Mononuclear cell (primary cell): Measurements from ENCODE around the gene XPNPEP3. TPM values are rescaled to one million over a fixed set of nuclear protein-coding genes. Genes with fewer than 3 reads are reported as not detected.
A peak's percentile ranks its signal among the peaks of the same experiment; 100 is the strongest.

Experiments used
- H3K27me3 ChIP-seq: 2 replicates; pipeline ENCODE4 v1.6.0; 2011; ENCODE audit warnings: low read length, control low read depth; ENCODE audit not compliant: insufficient read depth
- H3K4me1 ChIP-seq: 2 replicates; pipeline ENCODE4 v1.5.1; 2011; ENCODE audit warnings: mild to moderate bottlenecking, low read length, control low read depth; ENCODE audit not compliant: insufficient read depth
- H3K4me3 ChIP-seq: 2 replicates; pipeline ENCODE4 v1.5.1; 2011; ENCODE audit warnings: mild to moderate bottlenecking, low read length, moderate library complexity
- H3K9me3 ChIP-seq: 2 replicates; pipeline ENCODE4 v1.5.1; 2011; ENCODE audit warnings: low read depth, mild to moderate bottlenecking, control low read depth, low read length
- total RNA-seq: library from RNA; depleted of rRNA; stranded (reverse); fragments of >200 nt; gene quantifications from one replicate; pipeline ENCODE4 v1.2.3, GENCODE V29; 2012

Gene XPNPEP3
- total RNA-seq, 1 donor: 11.0 TPM

DNA sequence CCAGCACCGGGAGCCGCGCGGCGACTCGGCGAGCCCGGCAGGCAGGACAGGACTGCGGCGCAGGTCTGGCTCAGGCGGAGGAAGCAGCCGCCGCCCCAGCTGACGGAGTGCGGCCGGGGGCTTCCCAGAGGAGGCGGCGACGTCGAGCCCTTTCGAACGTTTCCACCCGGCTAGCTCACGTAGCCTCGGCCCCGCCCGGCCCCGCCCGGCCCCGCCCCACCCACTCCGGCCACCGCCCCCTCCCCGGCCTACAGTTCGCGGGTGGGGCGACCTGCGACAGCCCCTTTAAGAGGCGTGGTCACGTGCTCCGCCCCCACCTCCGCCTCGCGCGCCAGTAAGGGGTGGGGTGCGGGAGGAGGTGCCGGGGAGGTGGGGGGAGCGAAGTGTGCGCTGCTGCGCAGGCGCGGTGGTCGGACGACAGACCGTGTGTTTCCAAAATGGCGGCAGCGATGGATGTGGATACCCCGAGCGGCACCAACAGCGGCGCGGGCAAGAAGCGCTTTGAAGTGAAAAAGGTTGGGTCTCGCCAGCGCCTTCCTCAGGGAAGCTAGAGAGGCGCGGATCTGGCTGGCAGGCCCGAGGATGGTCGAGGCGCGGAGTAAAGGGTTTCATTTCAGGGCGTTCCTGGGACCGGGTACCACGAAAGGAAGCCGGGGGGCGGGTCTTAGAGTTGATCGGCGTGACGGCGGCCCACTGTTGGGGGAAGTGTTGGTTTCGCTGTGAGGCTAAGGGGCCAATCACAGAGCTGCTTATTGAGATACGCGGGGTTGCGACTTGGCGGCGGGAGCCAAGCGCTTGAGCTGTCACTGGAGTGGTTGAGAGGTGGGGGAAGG lies 94.2 kb downstream of the XPNPEP3 start, which contains the start of gene RBX1:
RBX1 (plus strand) TSS at position 417 of the 833 bp plus-strand sequence; CDS start at position 438, 21 bp downstream.
- Histone ChIP-seq H3K4me1 (peaks cover 35% of the 10 kb centered on the region), H3K27me3 (no peaks in the 10 kb centered on the region), H3K4me3 (peak within 1 kb of the TSS; percentile 91), H3K9me3 (no peaks in the 10 kb centered on the region)

DNA sequence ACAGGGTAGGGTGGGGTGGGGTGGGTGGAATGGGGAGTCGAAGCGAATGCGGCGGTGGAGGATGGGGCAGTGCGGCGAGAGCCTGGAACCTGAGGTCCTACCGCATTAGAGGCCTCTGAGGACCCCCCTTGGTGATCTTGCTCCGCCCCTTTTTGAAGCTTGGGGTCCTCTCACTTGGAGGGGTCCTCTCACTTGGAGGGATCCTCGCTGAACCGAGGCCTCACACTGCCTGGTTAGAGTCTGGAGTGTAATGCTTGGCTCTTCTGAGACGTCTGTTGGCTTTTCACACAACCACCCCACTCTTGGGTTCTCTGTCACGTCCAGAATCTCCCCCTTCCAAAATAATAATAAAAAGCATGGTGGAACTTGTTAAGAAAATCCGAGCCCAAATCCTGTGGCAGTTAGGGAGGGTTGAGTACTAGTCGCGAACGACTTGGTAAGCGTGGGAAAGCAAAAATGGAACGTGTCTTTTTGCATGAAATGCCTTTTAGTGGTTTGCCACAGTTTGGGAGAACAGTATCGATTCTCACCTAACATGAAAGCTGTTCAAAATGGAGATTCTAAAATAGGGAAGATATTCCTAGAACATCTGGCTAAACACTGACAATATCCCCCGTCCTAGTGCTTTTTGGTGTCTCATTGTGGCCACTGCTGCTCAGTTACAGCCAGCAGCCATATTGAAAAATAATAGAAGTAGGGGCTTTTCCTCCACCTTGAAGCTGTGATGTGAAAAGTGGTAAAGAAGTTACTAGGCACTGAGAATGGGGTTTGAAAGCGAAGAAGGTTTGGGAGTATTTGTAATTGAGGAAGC lies 95.1 kb downstream of the XPNPEP3 start:
- Histone ChIP-seq H3K4me3 (peak overlapping the region; percentile 89), H3K9me3 (no peaks in the 10 kb centered on the region), H3K4me1 (peaks cover 35% of the 10 kb centered on the region), H3K27me3 (no peaks in the 10 kb centered on the region)

DNA sequence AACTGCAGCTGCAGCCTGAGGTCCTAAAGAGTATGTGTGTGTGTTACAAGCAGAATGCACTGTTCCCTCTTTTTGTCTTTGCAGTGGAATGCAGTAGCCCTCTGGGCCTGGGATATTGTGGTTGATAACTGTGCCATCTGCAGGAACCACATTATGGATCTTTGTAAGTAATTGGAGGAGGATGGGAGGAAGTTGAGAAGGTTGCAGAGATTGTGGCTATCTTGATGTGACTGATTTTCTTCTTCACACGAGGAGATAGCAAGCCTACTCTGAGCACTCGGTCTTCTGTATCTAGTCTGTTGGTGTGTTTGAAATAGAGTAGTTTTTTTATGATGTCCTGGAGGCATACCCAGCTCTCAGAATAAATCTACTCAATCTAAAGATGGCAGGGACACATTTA lies 96.5 kb downstream of the XPNPEP3 start:
- H3K4me1 ChIP-seq: peaks cover 35% of the 10 kb centered on the region
- H3K9me3 ChIP-seq: no peaks in the 10 kb centered on the region
- H3K4me3 ChIP-seq: no peak overlapping the region
- H3K27me3 ChIP-seq: no peaks in the 10 kb centered on the region

DNA sequence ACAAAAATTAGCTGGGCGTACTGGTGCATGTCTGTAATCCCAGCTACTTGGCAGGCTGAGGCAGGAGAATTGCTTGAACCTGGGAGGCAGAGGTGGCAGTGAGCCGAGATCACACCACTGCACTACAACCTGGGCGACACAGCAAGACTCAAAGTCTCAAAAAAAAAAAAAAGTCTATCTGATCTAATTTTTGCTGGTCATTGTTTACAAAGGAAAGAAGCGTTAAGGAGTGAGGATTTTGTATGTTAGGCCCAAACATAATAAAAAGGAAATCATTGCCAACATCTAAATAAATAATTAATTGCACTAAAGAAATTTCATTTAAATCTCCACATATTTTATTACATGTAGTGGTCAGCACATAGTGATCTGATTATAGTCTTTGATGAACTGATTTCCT lies 97.2 kb downstream of the XPNPEP3 start:
- no peaks in the 10 kb centered on the region for H3K9me3 ChIP-seq
- no peak overlapping the region for H3K4me3 ChIP-seq
- H3K27me3 ChIP-seq: no peaks in the 10 kb centered on the region
- H3K4me1 ChIP-seq: peaks cover 35% of the 10 kb centered on the region

DNA sequence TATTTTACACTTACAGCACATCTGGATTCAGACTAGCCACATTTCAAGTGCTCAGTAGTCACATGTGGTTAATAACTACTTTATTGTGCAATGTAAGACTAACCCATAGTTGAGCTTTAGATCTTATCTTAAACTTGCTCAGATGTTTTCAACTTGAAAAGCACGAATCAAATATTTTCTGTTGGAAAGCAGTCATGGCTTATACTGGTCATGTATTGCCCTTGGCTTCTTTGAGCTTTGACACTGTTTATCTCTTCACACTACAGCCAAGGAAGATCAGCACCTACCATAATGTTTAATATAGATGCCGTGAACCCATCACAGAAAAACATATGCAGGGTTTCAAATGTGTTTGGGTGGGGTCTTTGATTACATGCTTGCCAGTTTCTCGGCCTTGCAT lies 98.6 kb downstream of the XPNPEP3 start:
- Histone ChIP-seq H3K4me3 (no peak overlapping the region), H3K4me1 (peaks cover 26% of the 10 kb centered on the region), H3K9me3 (no peaks in the 10 kb centered on the region), H3K27me3 (no peaks in the 10 kb centered on the region)

DNA sequence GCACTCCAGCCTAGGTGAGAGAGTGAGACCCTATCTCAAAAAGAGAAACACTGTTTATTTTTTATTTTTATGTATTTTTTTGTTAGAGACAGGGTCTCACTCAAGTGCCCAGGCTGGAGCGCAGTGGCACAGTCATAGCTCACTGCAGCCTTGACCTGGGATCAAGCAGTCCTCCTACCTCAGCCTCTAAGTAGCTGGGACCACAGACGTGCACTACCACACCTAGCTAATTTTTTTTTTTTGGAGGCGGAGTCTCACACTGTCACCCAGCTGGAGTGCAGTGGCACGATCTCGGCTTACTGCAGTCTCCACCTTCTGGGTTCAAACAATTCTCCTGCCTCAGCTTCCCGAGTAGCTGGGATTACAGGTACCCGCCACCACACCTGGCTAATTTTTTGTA lies 100.7 kb downstream of the XPNPEP3 start:
- H3K4me3 ChIP-seq: no peak overlapping the region
- no peaks in the 10 kb centered on the region for H3K27me3 ChIP-seq
- peaks cover 18% of the 10 kb centered on the region for H3K4me1 ChIP-seq
- H3K9me3 ChIP-seq: no peaks in the 10 kb centered on the region

DNA sequence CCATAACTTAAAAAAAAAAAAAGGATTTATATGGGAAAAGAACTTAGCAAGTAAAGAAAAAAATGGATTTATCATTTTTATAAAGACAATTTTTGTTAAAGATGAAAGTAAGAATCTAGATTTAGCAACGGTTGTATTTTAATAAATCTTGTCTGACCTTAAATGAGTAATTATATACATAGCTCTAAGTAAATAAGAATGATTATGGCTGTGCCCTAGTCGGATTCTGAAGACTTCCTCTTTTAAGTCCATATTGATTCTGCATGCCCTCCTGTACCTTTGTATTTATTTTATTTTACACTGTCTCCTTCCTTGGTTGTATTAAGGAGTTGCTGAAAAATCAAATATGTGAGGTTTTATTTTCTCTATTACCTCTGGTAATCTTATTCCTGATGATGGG lies 101.4 kb downstream of the XPNPEP3 start:
- no peaks in the 10 kb centered on the region for H3K27me3 ChIP-seq
- no peaks in the 10 kb centered on the region for H3K9me3 ChIP-seq

DNA sequence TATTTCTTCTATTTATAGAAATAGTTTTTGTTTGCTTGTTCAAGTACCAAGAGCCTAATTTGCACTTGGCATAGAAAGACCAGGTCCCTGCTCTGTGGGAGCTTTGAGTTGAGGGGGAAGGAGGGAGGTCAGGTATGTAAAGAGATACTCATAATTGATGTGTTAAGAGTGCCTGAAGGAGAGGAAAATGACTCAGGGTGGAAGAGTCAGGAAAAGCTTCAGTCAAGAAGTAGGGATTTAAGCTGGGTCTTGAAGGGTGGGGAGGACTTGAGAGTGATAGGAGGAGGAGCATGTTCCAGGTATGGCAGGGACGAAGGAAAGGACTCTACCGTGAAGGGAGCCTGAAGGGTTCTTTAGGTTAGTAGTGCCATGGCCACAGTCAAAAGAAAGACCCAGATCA lies 103.2 kb downstream of the XPNPEP3 start:
- no peaks in the 10 kb centered on the region for H3K9me3 ChIP-seq
- H3K4me1 ChIP-seq: peaks cover under 1% of the 10 kb centered on the region
- H3K27me3 ChIP-seq: no peaks in the 10 kb centered on the region
- H3K4me3 ChIP-seq: no peak overlapping the region

More for the DNA sequence above, 101.4 kb downstream of the XPNPEP3 start:
- Histone ChIP-seq H3K4me3 (no peak overlapping the region), H3K4me1 (peaks cover 11% of the 10 kb centered on the region)

DNA sequence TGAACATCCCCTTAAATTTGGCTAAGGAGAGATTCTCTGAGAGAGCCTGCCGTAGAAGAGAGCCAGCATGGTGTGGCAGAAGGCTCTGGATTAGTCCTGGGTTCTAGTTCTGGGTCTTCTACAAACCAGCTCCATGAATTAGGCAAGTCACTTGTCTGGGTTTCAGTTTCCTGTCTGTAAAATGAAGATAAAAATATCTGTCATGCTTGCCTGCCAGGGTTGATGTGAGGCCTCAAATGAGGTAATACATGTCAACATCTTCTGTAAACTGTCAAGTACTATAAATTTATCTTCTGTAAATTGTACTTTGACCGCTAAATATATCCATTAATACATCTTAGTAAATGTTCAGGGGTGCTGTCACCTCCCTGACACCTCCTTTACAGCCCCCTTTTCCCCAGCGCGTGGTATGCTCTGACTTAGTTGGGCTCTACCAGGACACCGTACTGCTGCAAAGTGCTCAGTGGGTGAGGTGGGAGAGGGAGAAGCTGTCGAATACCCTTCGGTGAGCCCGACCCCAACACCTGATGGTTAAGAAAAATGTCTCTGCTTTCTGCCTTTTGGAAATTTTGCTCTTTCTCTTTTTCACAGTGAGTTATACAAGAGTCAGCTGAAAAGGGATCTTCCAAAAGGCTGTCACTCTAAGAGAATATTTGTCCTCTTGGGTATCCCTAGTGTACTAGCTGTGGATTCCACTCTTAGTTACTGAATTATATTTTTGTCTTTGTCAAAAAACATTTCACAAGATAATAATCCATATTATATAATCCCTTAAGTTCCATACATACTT lies 109.2 kb downstream of the XPNPEP3 start:
- no peaks in the 10 kb centered on the region for H3K27me3 ChIP-seq
- H3K9me3 ChIP-seq: no peaks in the 10 kb centered on the region
- no peak overlapping the region for H3K4me3 ChIP-seq
- peaks cover 22% of the 10 kb centered on the region for H3K4me1 ChIP-seq

DNA sequence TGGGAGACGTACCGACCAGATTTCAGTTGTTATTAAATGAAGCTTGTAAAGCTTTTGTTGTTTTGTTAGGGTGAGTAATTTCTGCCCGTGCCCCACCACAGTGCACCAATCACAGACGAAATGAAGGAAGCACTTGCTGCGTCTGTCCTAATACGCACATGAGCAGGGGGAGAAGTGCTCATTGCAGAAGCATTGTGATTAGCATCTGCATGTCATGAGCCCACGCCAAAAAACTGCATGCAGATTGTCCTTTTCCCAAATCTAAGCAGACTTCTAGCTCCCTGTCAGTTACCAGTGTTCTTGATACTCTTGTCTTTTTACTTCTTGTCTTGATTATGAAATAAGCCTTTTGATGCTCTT lies 109.8 kb downstream of the XPNPEP3 start:
- Histone ChIP-seq H3K27me3 (no peaks in the 10 kb centered on the region), H3K4me3 (no peak overlapping the region), H3K9me3 (no peaks in the 10 kb centered on the region), H3K4me1 (peaks cover 22% of the 10 kb centered on the region)

DNA sequence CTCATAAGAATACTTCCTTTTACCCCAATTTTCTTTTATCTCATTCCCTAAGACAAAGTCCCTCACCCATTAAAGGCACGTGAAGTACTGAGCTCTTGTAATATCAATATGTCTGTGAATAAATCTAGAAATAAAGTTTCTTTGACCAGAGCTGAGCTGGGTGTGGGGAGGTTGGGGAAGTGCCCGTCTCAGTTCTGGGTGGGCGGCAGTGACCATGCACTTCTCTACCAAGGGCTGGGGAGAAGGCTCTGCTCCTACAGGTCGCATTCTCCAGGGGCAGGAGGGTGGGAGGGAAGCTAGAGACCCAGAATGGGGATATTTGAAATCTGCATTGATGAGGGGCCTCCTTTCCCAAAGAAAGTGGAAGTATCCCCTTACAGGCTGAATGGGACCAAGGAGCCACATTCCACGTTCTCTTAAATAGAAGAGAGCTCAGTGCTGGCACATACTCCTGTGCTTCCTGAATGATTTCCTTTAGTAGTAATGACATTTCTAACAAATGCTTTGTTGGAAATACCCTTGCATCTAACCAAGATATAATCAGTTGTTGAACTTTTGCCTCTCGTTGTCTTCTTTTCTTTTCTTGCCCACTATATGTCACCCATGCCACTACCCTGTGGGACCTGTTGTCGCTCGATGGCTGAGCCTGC lies 110.3 kb downstream of the XPNPEP3 start:
- Histone ChIP-seq H3K9me3 (no peaks in the 10 kb centered on the region), H3K4me1 (peaks cover 22% of the 10 kb centered on the region), H3K4me3 (no peak overlapping the region), H3K27me3 (no peaks in the 10 kb centered on the region)

DNA sequence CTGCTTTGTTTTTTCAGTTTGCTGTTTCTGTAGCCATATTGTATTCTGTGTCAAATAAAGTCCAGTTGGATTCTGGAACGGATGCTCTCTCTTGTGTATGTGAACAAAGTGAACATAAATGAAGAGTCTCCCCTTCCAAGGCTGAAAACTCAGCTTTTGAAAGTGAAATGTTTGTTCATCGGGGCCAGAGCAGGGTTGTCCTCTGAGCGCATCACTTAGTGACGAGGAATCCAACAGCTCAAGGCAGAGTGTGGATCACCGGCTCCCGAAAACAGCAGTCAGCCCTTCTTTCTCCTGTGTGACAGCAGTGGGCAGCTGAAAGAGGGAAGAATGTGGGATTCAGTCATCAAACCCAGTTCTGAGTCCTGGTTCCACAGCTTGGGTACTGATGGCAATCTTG lies 115.6 kb downstream of the XPNPEP3 start:
- H3K27me3 ChIP-seq: no peaks in the 10 kb centered on the region
- H3K4me3 ChIP-seq: no peak overlapping the region
- H3K4me1 ChIP-seq: no peaks in the 10 kb centered on the region
- no peaks in the 10 kb centered on the region for H3K9me3 ChIP-seq

DNA sequence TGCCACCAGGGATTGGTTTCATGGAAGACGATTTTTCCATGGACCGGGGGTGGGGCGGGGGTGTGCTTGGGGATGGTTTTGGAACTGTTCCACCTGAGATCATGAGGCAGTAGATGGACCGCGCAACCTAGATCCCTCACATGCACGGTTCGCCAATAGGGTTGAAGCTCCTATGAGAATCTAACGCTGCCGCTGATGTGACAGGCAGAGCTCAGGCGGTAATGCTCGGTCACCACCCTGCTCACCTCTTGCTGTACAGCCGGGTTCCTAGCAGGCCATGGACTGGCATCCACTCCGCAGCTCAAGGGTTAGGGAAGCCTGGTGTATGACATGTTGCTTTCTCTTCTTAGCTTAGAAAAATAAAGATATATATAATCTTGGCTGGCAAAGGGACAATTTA lies 116.2 kb downstream of the XPNPEP3 start:
- Histone ChIP-seq H3K4me3 (no peak overlapping the region), H3K9me3 (no peaks in the 10 kb centered on the region), H3K4me1 (no peaks in the 10 kb centered on the region), H3K27me3 (no peaks in the 10 kb centered on the region)

DNA sequence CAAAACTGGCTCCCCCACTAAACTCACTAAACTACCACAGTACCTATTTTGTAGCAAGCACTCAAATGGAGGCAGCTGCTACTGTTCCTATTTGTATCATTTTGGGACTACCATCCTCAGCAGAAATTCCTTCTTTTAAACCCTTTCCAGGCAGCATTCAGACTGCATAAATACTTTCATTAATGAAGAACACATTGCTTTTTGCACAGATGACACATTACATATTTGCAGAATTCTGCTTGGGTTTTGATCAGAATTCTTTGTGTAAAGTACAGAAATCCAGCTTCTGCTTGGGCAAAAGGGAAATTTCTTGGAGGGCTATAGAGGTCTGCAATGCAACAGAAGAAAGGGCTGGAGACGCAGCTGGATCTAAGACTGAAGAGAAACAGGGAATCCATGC lies 118.4 kb downstream of the XPNPEP3 start:
- Histone ChIP-seq H3K4me1 (no peaks in the 10 kb centered on the region), H3K4me3 (no peak overlapping the region), H3K9me3 (no peaks in the 10 kb centered on the region), H3K27me3 (no peaks in the 10 kb centered on the region)
